ENCODE data around the gene TMEM63C. TPM values are rescaled to one million over a fixed set of nuclear protein-coding genes. Genes with fewer than 3 reads are reported as not detected.

TMEM63C gene
- total RNA-seq, 1 donor from 2014 or later: 1.1 TPM

- no peak for DNase-seq (ENCODE audit: low read depth)
- TF ChIP-seq CTCF (IDR thresholded peaks at IDR 0.05; ENCODE audit: insufficient read depth, low read length, poor library complexity, severe bottlenecking): no peak
- peaks cover 3% of the 10 kb centered on the region for H3K27me3 ChIP-seq (ENCODE audit: control insufficient read depth, insufficient read depth, low read length)
- no peaks in the 10 kb centered on the region for H3K36me3 ChIP-seq (ENCODE audit: control insufficient read depth, insufficient read depth, low read length)
- H3K4me3 ChIP-seq (ENCODE audit: low read depth, low read length): no peak overlapping the region
These were observed 58.8 kb downstream of the TMEM63C start for GRCh38 chr14:77240336-77240915.

GRCh38 chr14:77241955-77242354 lies 60.4 kb downstream of the TMEM63C start:
- DNase-seq (ENCODE audit: low read depth): no peak
- H3K36me3 ChIP-seq (ENCODE audit: control insufficient read depth, insufficient read depth, low read length): no peaks in the 10 kb centered on the region
- no peak for TF ChIP-seq CTCF (IDR thresholded peaks at IDR 0.05; ENCODE audit: insufficient read depth, low read length, poor library complexity, severe bottlenecking)
- no peak overlapping the region for H3K4me3 ChIP-seq (ENCODE audit: low read depth, low read length)
- peaks cover 3% of the 10 kb centered on the region for H3K27me3 ChIP-seq (ENCODE audit: control insufficient read depth, insufficient read depth, low read length)

GRCh38 chr14:77242752-77243151 lies 61.2 kb downstream of the TMEM63C start:
- Histone ChIP-seq H3K4me3 (ENCODE audit: low read depth, low read length) (no peak overlapping the region), H3K27me3 (ENCODE audit: control insufficient read depth, insufficient read depth, low read length) (peaks cover 3% of the 10 kb centered on the region), H3K36me3 (ENCODE audit: control insufficient read depth, insufficient read depth, low read length) (no peaks in the 10 kb centered on the region)
- TF ChIP-seq CTCF (IDR thresholded peaks at IDR 0.05; ENCODE audit: insufficient read depth, low read length, poor library complexity, severe bottlenecking): no peak
- no peak for DNase-seq (ENCODE audit: low read depth)

- DNase-seq (ENCODE audit: low read depth): no peak
- Histone ChIP-seq H3K4me3 (ENCODE audit: low read depth, low read length) (no peak overlapping the region), H3K27me3 (ENCODE audit: control insufficient read depth, insufficient read depth, low read length) (no peaks in the 10 kb centered on the region), H3K36me3 (ENCODE audit: control insufficient read depth, insufficient read depth, low read length) (no peaks in the 10 kb centered on the region)
- TF ChIP-seq CTCF (IDR thresholded peaks at IDR 0.05; ENCODE audit: insufficient read depth, low read length, poor library complexity, severe bottlenecking): no peak
These were observed 62.3 kb downstream of the TMEM63C start for GRCh38 chr14:77243853-77244252.

- no peak for DNase-seq (ENCODE audit: low read depth)
- TF ChIP-seq CTCF (IDR thresholded peaks at IDR 0.05; ENCODE audit: insufficient read depth, low read length, poor library complexity, severe bottlenecking): no peak
- Histone ChIP-seq H3K36me3 (ENCODE audit: control insufficient read depth, insufficient read depth, low read length) (no peaks in the 10 kb centered on the region), H3K27me3 (ENCODE audit: control insufficient read depth, insufficient read depth, low read length) (no peaks in the 10 kb centered on the region), H3K4me3 (ENCODE audit: low read depth, low read length) (no peak overlapping the region)
These were observed 64.2 kb downstream of the TMEM63C start for GRCh38 chr14:77245820-77246219.

GRCh38 chr14:77246784-77247183 lies 65.2 kb downstream of the TMEM63C start:
- H3K4me3 ChIP-seq (ENCODE audit: low read depth, low read length): no peak overlapping the region
- DNase-seq (ENCODE audit: low read depth): no peak
- TF ChIP-seq CTCF (IDR thresholded peaks at IDR 0.05; ENCODE audit: insufficient read depth, low read length, poor library complexity, severe bottlenecking): no peak
- H3K27me3 ChIP-seq (ENCODE audit: control insufficient read depth, insufficient read depth, low read length): peaks cover 2% of the 10 kb centered on the region
- H3K36me3 ChIP-seq (ENCODE audit: control insufficient read depth, insufficient read depth, low read length): no peaks in the 10 kb centered on the region
